ENCODE data around the gene RNF227.
A peak's percentile ranks its signal among the peaks of the same experiment; 100 is the strongest.

RNF227 gene

GRCh38 chr17:7929158-7930023 is 13.3 kb upstream of the RNF227 start, which contains the start of gene KCNAB3:
KCNAB3 (minus strand) TSS chr17:7929856; CDS start chr17:7929435, 421 bp downstream.
- no peak for DNase-seq

DNA sequence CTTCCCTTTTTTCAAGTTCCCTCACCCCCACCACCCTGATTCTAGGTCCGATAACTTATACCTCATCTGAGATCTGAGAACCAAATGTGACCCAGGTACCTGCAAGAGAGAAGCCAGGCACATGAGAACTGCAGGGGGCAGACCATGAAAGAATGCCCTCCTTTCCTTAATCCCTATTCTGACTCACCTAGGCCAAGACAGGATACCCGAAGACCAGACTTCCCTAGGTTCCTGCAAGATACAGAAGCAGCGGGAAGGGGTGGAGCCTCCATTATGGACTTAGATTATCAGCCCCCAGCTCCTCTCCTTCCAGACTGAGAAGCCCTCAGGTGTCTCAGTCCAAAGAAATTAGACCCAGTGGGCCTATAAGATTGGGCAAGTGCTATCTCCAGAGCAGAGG is 11.5 kb upstream of the RNF227 start:
- no peak for DNase-seq

- peak; percentile 76 for DNase-seq
Measured at GRCh38 chr17:7922845-7923628, 6.9 kb upstream of the RNF227 start.

DNA sequence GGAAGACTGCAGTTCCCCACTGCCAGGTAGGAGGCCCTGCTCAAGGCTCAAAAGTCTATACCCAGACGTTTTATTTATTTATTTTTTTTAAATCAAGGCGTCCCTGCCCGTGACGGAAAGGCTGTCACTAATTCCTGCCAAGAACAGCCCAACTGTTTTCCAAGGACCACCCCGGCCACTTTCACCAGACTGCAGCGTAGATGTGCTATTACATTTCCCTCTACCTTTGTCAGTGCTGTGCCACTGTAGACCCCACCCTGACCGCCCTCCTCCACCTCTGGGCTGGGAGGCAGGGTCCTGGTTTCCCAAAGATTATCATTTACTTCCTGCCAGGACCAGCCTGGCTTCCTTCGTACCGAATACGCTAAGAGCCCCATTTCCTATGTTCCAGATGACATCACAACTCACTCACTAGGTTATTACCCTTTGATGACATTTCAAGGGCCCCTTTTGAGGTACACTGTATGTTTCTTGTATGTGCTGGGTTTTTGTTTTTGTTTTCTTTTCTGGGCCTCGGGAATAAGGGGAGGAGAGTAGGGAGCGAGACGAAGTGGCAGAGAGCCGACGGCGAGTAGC is 6.3 kb upstream of the RNF227 start:
- DNase-seq = no peak

- no peak for DNase-seq
Measured at GRCh38 chr17:7916808-7917207, 719 bp upstream of the RNF227 start.

GRCh38 chr17:7916385-7916682 is 245 bp upstream of the RNF227 start:
- no peak for DNase-seq

GRCh38 chr17:7915179-7915610 is 894 bp downstream of the RNF227 start:
- DNase-seq = no peak

GRCh38 chr17:7912927-7913524 is 3.1 kb downstream of the RNF227 start:
- no peak for DNase-seq

DNA sequence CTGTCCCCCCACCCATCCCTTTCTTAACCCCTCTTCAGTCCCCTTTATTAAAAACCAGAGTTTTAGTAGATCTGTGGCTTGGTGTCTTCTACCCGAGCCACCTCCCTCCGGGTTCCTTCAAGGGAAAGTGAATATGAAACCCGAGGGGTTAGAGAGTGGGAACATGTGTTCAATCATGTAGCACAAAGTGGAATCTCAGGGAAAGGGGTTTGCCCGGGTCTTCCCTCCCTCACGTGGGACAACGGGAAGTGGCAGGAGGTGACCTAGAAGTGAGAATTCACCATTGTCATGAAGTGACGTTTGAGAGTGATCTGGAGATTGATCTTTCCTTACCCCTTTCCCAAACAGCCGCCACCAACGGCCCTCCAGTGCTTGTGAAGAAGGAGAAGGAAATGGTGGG is 5.0 kb downstream of the RNF227 start:
- no peak for DNase-seq

GRCh38 chr17:7910711-7911110 is 5.4 kb downstream of the RNF227 start:
- no peak for DNase-seq

DNA sequence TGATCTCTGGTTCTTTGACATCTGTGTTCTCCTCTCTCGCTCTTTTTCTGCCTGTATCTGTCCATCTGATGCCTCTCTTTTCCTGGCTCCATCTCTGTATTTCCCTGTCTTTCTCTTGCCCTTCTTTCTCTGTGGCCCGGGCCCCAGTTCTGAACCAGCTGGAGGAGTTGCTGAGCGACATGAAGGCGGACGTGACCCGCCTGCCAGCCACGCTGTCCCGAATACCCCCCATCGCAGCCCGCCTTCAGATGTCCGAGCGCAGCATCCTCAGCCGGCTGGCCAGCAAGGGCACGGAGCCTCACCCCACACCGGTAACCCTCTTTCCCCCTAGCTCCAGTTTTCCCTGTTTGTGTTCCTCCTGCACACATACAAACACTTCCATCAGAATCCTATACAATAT is 5.8 kb downstream of the RNF227 start:
- no peak for DNase-seq

- DNase-seq = no peak
Measured at GRCh38 chr17:7909089-7909488, 7.0 kb downstream of the RNF227 start.

GRCh38 chr17:7903154-7904103 is 12.7 kb downstream of the RNF227 start:
- no peak for DNase-seq

DNA sequence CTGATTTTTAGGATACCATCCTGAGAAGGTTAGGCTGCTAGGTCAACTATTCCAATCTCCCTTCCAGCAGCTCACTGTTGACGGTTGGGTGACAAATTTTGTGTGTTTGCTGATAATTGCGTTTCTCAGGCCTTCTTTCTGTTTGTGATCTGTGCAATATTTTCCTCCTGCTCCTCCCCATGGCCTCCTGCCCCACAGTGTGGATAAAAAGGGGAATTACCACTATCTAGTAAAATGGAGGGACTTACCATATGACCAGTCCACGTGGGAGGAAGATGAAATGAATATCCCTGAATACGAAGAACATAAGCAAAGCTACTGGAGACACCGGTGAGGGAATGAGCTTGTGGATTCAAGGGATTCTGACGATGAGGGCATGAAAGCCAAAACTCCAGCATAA is 18.3 kb downstream of the RNF227 start:
- DNase-seq = no peak

DNA sequence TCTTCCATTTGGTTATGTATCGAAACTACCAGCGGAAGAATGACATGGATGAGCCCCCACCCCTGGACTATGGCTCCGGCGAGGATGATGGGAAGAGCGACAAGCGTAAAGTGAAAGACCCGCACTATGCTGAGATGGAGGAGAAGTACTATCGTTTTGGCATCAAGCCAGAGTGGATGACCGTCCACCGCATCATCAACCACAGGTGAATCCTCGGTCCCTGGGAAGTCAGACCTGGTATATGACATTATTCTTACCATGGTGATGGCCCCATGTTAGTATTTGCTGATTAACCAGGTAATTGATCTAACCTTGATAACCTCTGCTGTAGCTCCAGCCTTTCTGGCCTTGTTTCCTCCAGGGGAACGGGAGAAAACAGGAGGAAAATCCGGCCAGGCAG is 19.0 kb downstream of the RNF227 start:
- no peak for DNase-seq

DNA sequence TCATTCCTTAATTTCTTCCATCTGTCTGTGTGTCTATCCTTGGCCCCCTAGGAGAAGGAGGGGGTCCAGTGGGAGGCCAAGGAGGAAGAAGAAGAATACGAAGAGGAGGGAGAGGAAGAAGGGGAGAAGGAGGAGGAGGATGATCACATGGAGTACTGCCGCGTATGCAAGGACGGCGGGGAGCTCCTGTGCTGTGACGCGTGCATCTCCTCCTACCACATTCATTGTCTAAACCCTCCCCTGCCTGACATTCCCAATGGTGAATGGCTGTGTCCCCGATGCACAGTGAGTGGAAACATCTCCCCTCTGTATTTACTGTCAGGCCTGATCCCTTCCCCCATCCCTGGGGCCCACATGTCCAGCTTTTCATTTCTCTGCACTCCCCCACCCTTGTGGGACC is 21.2 kb downstream of the RNF227 start:
- DNase-seq = no peak

DNA sequence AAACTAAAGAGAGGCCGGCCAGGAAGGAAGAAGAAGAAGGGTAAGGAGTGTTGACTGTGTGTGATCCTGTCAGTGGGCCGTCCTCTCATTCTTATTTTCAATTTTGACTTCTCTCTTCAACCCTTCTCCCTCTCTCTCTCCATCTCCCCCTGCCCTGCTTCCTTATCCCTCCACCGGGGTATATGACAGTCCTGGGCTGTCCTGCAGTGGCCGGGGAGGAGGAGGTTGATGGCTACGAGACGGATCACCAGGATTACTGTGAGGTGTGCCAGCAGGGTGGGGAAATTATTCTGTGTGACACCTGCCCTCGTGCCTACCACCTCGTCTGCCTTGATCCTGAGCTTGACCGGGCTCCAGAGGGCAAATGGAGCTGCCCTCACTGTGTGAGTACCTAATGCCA is 21.9 kb downstream of the RNF227 start:
- no peak for DNase-seq

- DNase-seq = no peak
Measured at GRCh38 chr17:7893187-7893880, 22.8 kb downstream of the RNF227 start.

GRCh38 chr17:7889166-7889955 is 26.7 kb downstream of the RNF227 start:
- no peak for DNase-seq

- DNase-seq = peak; percentile 35
Measured at GRCh38 chr17:7888184-7888920, 27.7 kb downstream of the RNF227 start, which contains the start of gene CHD3. CHD3 (plus strand) TSS chr17:7888789; CDS start chr17:7889001, 212 bp downstream.
